OCI-LY3 (cell line): ENCODE data around the gene ACACB.

Experiments
- EZH2phosphoT487 ChIP-seq: fragments of 200-600 bp; shearing (Covaris generic); IDR thresholded peaks from 2 replicates; pipeline ENCODE4 v1.6.1; 2018; ENCODE audit warnings: antibody characterized with exemption, mixed run types, low read depth
- TF ChIP-seq, protein P1 (sequence below): fragments of 200-600, 300-600 bp; sonication (generic); IDR thresholded peaks from 2 replicates; pipeline ENCODE4 v1.5.1; 2014; ENCODE audit warnings: antibody characterized with exemption, low read length, low read depth

GRCh38 chr12:109144224-109144623 lies 27.8 kb downstream of the ACACB start:
- TF ChIP-seq, protein P1, sequence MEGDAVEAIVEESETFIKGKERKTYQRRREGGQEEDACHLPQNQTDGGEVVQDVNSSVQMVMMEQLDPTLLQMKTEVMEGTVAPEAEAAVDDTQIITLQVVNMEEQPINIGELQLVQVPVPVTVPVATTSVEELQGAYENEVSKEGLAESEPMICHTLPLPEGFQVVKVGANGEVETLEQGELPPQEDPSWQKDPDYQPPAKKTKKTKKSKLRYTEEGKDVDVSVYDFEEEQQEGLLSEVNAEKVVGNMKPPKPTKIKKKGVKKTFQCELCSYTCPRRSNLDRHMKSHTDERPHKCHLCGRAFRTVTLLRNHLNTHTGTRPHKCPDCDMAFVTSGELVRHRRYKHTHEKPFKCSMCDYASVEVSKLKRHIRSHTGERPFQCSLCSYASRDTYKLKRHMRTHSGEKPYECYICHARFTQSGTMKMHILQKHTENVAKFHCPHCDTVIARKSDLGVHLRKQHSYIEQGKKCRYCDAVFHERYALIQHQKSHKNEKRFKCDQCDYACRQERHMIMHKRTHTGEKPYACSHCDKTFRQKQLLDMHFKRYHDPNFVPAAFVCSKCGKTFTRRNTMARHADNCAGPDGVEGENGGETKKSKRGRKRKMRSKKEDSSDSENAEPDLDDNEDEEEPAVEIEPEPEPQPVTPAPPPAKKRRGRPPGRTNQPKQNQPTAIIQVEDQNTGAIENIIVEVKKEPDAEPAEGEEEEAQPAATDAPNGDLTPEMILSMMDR: no peak
- TF ChIP-seq EZH2phosphoT487: no peak
